Measurements from ENCODE around the gene SLC27A1.
A peak's percentile ranks its signal among the peaks of the same experiment; 100 is the strongest.

The SLC27A1 gene

DNA sequence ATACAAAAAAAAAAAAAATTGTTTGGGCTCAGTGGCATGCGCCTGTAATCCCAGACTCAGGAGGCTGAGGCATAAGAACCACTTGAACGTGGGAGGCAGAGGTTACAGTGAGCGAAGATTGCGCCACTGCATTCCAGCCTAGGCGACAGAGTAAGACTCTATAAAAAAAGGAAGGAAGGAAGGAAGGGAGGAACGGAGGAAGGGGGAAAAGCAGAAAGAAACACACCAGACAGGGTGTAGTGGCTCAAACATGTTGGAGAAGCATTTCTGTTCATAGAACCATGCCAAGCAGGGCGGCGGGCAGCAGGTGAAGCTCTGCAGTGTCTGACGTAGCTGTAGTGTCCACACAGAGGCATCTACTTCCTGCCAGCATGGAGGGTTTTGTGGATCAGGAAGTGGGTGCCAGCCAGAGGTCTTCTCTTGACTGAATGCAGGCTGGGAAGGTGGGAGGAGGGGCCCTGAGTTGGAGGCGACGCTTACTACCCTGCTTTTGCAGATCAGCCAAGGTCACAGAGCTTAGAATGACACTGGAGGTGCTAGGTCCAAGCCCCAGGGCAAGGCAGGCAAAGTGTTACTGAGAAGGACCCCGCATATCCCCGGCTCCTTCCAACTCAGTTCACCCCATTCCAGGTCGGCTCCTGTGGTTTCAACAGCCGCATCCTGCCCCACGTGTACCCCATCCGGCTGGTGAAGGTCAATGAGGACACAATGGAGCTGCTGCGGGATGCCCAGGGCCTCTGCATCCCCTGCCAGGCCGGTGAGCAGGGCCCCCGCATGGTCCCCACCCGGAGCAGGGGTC lies 29.5 kb downstream of the SLC27A1 start:
- Histone ChIP-seq H3K27me3 (ENCODE audit: control insufficient read depth in 3 of 3, insufficient read depth in 3 of 3, low read depth in 1 of 3, low read length in 3 of 3) (no peaks in the 10 kb centered on the region), H3K4me3 (ENCODE audit: low read length in 2 of 2) (no peak overlapping the region), H3K14ac (ENCODE audit: low read length) (no peak overlapping the region), H3K4ac (ENCODE audit: low read length) (no peak overlapping the region), H3K9ac (ENCODE audit: low read depth, low read length, poor library complexity) (no peak overlapping the region), H3K9me3 (replicated peaks in 1 of 2; ENCODE audit: control insufficient read depth in 2 of 2, insufficient read depth in 1 of 2, low read depth in 1 of 2, low read length in 2 of 2) (no peaks in the 10 kb centered on the region), H3K27ac (replicated peaks; ENCODE audit: low read length) (no peak overlapping the region), H3K4me1 (ENCODE audit: control insufficient read depth in 2 of 2, insufficient read depth in 1 of 2, low read depth in 1 of 2, low read length in 2 of 2) (peaks cover 10 to 18% of the 10 kb centered on the region in 2 donors), H2AFZ (ENCODE audit: low read length) (no peak overlapping the region), H4K91ac (ENCODE audit: low read depth, low read length, poor library complexity) (no peak overlapping the region), H2AK5ac (ENCODE audit: low read depth, low read length) (peak overlapping the region; percentile 30), H3K36me3 (replicated peaks in 1 of 2; ENCODE audit: control insufficient read depth in 2 of 2, insufficient read depth in 2 of 2, low read length in 2 of 2) (peaks cover 9% of the 10 kb centered on the region in 2 donors), H2BK12ac (ENCODE audit: low read length) (peak overlapping the region; percentile 73), H2BK15ac (ENCODE audit: low read length) (no peak overlapping the region), H3K79me1 (ENCODE audit: low read depth, low read length) (no peaks in the 10 kb centered on the region), H2BK120ac (ENCODE audit: low read depth, low read length) (no peak overlapping the region), H3K23ac (ENCODE audit: low read depth, low read length, poor library complexity) (no peak overlapping the region), H2BK5ac (ENCODE audit: low read length) (no peak overlapping the region), H3K4me2 (ENCODE audit: insufficient read depth, low read length, poor library complexity, severe bottlenecking) (no peak overlapping the region), H4K8ac (ENCODE audit: low read depth, low read length) (no peak overlapping the region), H3K18ac (ENCODE audit: low read length) (peak overlapping the region; percentile 45)
- DNase-seq (ENCODE audit: low spot score): no peak
- no CpG with 5 or more reads among the region's 21 CpGs for WGBS, 2 donors (ENCODE audit: extremely low coverage in 2 of 2, insufficient read length in 2 of 2, insufficient replicate concordance in 1 of 2)

DNA sequence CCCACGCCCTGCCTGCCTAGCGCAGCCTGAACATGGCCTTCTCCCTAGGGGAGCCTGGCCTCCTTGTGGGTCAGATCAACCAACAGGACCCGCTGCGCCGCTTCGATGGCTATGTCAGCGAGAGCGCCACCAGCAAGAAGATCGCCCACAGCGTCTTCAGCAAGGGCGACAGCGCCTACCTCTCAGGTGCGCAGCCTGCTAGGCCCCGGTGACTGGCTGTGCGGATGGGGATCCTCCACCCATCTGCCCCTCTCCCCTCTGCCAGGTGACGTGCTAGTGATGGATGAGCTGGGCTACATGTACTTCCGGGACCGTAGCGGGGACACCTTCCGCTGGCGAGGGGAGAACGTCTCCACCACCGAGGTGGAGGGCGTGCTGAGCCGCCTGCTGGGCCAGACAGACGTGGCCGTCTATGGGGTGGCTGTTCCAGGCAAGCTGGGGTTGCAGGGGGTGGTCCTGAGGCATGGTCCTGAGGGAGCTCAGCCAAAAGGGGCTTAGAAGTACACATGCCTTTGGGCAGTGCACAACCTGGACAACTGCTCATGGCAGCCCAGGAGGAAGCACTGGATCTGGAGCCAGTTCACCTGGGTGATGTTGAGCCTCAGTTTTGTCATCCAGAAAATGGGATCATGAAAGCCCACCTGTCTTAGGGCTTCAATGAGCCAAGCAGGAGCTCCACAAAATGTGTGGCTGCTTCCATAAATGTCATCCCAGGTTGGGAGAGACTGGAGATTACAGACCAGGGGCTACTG lies 30.3 kb downstream of the SLC27A1 start:
- Histone ChIP-seq H4K91ac (ENCODE audit: low read depth, low read length, poor library complexity) (no peak overlapping the region), H3K4me1 (ENCODE audit: control insufficient read depth in 2 of 2, insufficient read depth in 1 of 2, low read depth in 1 of 2, low read length in 2 of 2) (peaks cover 10 to 18% of the 10 kb centered on the region in 2 donors), H3K4me3 (ENCODE audit: low read length in 2 of 2) (no peak overlapping the region), H2AK5ac (ENCODE audit: low read depth, low read length) (peak overlapping the region; percentile 30), H3K14ac (ENCODE audit: low read length) (no peak overlapping the region), H3K79me1 (ENCODE audit: low read depth, low read length) (peaks cover 5% of the 10 kb centered on the region), H3K23ac (ENCODE audit: low read depth, low read length, poor library complexity) (peak overlapping the region; percentile 75), H3K27ac (replicated peaks; ENCODE audit: low read length) (no peak overlapping the region), H3K18ac (ENCODE audit: low read length) (peak overlapping the region; percentile 66), H3K4me2 (ENCODE audit: insufficient read depth, low read length, poor library complexity, severe bottlenecking) (no peak overlapping the region), H2BK5ac (ENCODE audit: low read length) (no peak overlapping the region), H2BK12ac (ENCODE audit: low read length) (peak overlapping the region; percentile 73), H2AFZ (ENCODE audit: low read length) (no peak overlapping the region), H3K36me3 (replicated peaks in 1 of 2; ENCODE audit: control insufficient read depth in 2 of 2, insufficient read depth in 2 of 2, low read length in 2 of 2) (peaks cover 9% of the 10 kb centered on the region in 2 donors), H3K4ac (ENCODE audit: low read length) (no peak overlapping the region), H2BK120ac (ENCODE audit: low read depth, low read length) (no peak overlapping the region), H4K8ac (ENCODE audit: low read depth, low read length) (peak overlapping the region; percentile 19), H3K27me3 (ENCODE audit: control insufficient read depth in 3 of 3, insufficient read depth in 3 of 3, low read depth in 1 of 3, low read length in 3 of 3) (no peaks in the 10 kb centered on the region), H2BK15ac (ENCODE audit: low read length) (no peak overlapping the region), H3K9me3 (replicated peaks in 1 of 2; ENCODE audit: control insufficient read depth in 2 of 2, insufficient read depth in 1 of 2, low read depth in 1 of 2, low read length in 2 of 2) (no peaks in the 10 kb centered on the region), H3K9ac (ENCODE audit: low read depth, low read length, poor library complexity) (no peak overlapping the region)
- no CpG with 5 or more reads among the region's 27 CpGs for WGBS, 2 donors (ENCODE audit: extremely low coverage in 2 of 2, insufficient read length in 2 of 2, insufficient replicate concordance in 1 of 2)
- no peak for DNase-seq (ENCODE audit: low spot score)

DNA sequence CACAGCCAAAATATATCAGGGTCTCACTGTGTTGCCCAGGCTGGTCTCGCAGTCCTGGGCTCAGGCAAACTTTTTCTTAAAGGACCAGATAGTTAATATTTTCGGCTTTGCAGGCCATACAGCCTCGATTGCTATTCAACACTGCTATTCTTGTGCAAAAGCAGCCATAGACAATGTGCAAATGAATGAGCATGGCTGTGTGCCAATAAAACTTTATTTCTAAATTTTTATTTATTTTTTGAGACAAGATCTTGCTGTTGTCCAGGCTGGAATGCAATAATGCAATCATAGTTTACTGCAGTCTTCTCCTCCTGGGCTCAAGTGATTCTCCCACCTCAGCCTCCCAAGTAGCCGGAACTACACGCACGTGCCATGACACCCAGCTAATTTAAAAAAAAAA lies 32.9 kb downstream of the SLC27A1 start:
- Histone ChIP-seq H2BK120ac (ENCODE audit: low read depth, low read length) (no peak overlapping the region), H3K9ac (ENCODE audit: low read depth, low read length, poor library complexity) (no peak overlapping the region), H2BK5ac (ENCODE audit: low read length) (no peak overlapping the region), H3K4me2 (ENCODE audit: insufficient read depth, low read length, poor library complexity, severe bottlenecking) (no peak overlapping the region), H3K4me3 (ENCODE audit: low read length in 2 of 2) (no peak overlapping the region), H2AFZ (ENCODE audit: low read length) (no peak overlapping the region), H3K14ac (ENCODE audit: low read length) (no peak overlapping the region), H3K4ac (ENCODE audit: low read length) (no peak overlapping the region), H2BK12ac (ENCODE audit: low read length) (no peak overlapping the region), H3K9me3 (replicated peaks in 1 of 2; ENCODE audit: control insufficient read depth in 2 of 2, insufficient read depth in 1 of 2, low read depth in 1 of 2, low read length in 2 of 2) (peaks cover 0 to 2% of the 10 kb centered on the region in 2 donors), H2AK5ac (ENCODE audit: low read depth, low read length) (no peak overlapping the region), H4K8ac (ENCODE audit: low read depth, low read length) (no peak overlapping the region), H3K27ac (replicated peaks; ENCODE audit: low read length) (no peak overlapping the region), H3K27me3 (ENCODE audit: control insufficient read depth in 3 of 3, insufficient read depth in 3 of 3, low read depth in 1 of 3, low read length in 3 of 3) (no peaks in the 10 kb centered on the region), H4K91ac (ENCODE audit: low read depth, low read length, poor library complexity) (no peak overlapping the region), H2BK15ac (ENCODE audit: low read length) (no peak overlapping the region), H3K79me1 (ENCODE audit: low read depth, low read length) (peaks cover 11% of the 10 kb centered on the region), H3K36me3 (replicated peaks in 1 of 2; ENCODE audit: control insufficient read depth in 2 of 2, insufficient read depth in 2 of 2, low read length in 2 of 2) (peaks cover 9 to 10% of the 10 kb centered on the region in 2 donors), H3K23ac (ENCODE audit: low read depth, low read length, poor library complexity) (no peak overlapping the region), H3K18ac (ENCODE audit: low read length) (no peak overlapping the region), H3K4me1 (ENCODE audit: control insufficient read depth in 2 of 2, insufficient read depth in 1 of 2, low read depth in 1 of 2, low read length in 2 of 2) (peaks cover 2 to 13% of the 10 kb centered on the region in 2 donors)
- WGBS, 2 donors (ENCODE audit: extremely low coverage in 2 of 2, insufficient read length in 2 of 2, insufficient replicate concordance in 1 of 2): no CpG with 5 or more reads among the region's 6 CpGs
- DNase-seq (ENCODE audit: low spot score): no peak

DNA sequence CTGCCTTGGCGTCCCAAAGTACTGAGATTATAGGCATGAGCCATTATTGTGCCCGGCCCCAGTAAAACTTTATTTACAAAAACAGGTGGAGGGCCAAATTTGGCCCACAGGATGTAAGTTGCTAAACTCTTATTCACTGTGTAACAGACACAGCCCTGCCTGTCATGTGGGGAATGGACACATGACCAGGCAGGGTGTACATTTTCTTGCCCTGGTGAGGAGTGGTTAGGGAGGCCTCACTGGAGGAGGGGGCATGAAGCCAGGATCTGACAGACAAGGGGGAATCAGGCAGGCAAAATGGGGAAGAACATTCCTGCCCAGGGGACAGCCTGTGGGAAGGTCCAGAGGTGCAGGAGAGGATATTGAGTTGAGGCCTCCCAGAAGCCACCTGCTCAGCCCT lies 33.7 kb downstream of the SLC27A1 start:
- Histone ChIP-seq H3K36me3 (replicated peaks in 1 of 2; ENCODE audit: control insufficient read depth in 2 of 2, insufficient read depth in 2 of 2, low read length in 2 of 2) (peaks cover 9 to 10% of the 10 kb centered on the region in 2 donors), H3K27me3 (ENCODE audit: control insufficient read depth in 3 of 3, insufficient read depth in 3 of 3, low read depth in 1 of 3, low read length in 3 of 3) (no peaks in the 10 kb centered on the region), H3K14ac (ENCODE audit: low read length) (no peak overlapping the region), H2BK120ac (ENCODE audit: low read depth, low read length) (no peak overlapping the region), H3K9ac (ENCODE audit: low read depth, low read length, poor library complexity) (no peak overlapping the region), H2BK12ac (ENCODE audit: low read length) (no peak overlapping the region), H2BK15ac (ENCODE audit: low read length) (no peak overlapping the region), H2AK5ac (ENCODE audit: low read depth, low read length) (no peak overlapping the region), H3K79me1 (ENCODE audit: low read depth, low read length) (peaks cover 11% of the 10 kb centered on the region), H3K18ac (ENCODE audit: low read length) (peak overlapping the region; percentile 66), H3K23ac (ENCODE audit: low read depth, low read length, poor library complexity) (no peak overlapping the region), H3K4ac (ENCODE audit: low read length) (no peak overlapping the region), H4K91ac (ENCODE audit: low read depth, low read length, poor library complexity) (no peak overlapping the region), H3K4me2 (ENCODE audit: insufficient read depth, low read length, poor library complexity, severe bottlenecking) (no peak overlapping the region), H3K4me1 (ENCODE audit: control insufficient read depth in 2 of 2, insufficient read depth in 1 of 2, low read depth in 1 of 2, low read length in 2 of 2) (peaks cover 0 to 11% of the 10 kb centered on the region in 2 donors), H2AFZ (ENCODE audit: low read length) (no peak overlapping the region), H4K8ac (ENCODE audit: low read depth, low read length) (no peak overlapping the region), H3K4me3 (ENCODE audit: low read length in 2 of 2) (no peak overlapping the region), H3K9me3 (replicated peaks in 1 of 2; ENCODE audit: control insufficient read depth in 2 of 2, insufficient read depth in 1 of 2, low read depth in 1 of 2, low read length in 2 of 2) (peaks cover 0 to 2% of the 10 kb centered on the region in 2 donors), H2BK5ac (ENCODE audit: low read length) (no peak overlapping the region), H3K27ac (replicated peaks; ENCODE audit: low read length) (no peak overlapping the region)
- DNase-seq (ENCODE audit: low spot score): no peak
- WGBS, 2 donors (ENCODE audit: extremely low coverage in 2 of 2, insufficient read length in 2 of 2, insufficient replicate concordance in 1 of 2): no CpG with 5 or more reads among the region's 2 CpGs

Data from neuronal stem cell (in vitro differentiated cells).